Astrocyte (in vitro differentiated cells and primary cell): Measurements from ENCODE around the gene IMPDH1.

ENCODE experiments used
- EZH2 ChIP-seq: IDR thresholded peaks from 2 replicates; pipeline ENCODE4 v1.6.1; 2012; ENCODE audit warnings: mild to moderate bottlenecking, low read length, inconsistent platforms; ENCODE audit not compliant: insufficient read depth
- TF ChIP-seq, protein P1 (sequence below): IDR thresholded peaks from 2 replicates; pipeline ENCODE4 v1.5.1; 2011; ENCODE audit warnings: low read depth, mild to moderate bottlenecking, inconsistent platforms, low read length, moderate library complexity; ENCODE audit not compliant: insufficient read depth

DNA sequence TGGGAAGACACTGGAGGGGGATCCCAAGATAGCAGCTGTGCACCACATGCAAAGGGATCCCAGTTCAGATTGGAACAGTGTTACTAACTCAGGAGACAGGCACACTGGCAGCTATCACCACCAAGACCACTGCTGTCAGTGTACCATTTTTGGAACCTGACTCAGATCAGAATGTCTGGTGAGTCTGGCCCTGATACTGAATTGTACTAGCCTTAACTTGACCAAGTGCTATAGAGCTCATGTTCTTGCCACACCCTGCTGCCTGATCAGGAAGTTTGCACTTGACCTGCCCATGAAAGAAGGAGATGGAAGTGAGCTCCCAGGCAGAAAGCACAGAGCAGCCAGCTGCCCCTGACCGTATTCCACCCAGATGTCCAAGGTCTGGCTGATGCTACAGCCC is 43.5 kb downstream of the IMPDH1 start:
- TF ChIP-seq, protein P1, sequence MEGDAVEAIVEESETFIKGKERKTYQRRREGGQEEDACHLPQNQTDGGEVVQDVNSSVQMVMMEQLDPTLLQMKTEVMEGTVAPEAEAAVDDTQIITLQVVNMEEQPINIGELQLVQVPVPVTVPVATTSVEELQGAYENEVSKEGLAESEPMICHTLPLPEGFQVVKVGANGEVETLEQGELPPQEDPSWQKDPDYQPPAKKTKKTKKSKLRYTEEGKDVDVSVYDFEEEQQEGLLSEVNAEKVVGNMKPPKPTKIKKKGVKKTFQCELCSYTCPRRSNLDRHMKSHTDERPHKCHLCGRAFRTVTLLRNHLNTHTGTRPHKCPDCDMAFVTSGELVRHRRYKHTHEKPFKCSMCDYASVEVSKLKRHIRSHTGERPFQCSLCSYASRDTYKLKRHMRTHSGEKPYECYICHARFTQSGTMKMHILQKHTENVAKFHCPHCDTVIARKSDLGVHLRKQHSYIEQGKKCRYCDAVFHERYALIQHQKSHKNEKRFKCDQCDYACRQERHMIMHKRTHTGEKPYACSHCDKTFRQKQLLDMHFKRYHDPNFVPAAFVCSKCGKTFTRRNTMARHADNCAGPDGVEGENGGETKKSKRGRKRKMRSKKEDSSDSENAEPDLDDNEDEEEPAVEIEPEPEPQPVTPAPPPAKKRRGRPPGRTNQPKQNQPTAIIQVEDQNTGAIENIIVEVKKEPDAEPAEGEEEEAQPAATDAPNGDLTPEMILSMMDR: no peak
- no peak for TF ChIP-seq EZH2
